Hypothalamus (tissue), 51 donors: ENCODE results near the gene AMPD1.
A peak's percentile ranks its signal among the peaks of the same experiment; 100 is the strongest.

Experiments
- DNase-seq, 51 donors: peaks; one replicate each; lab custom pipeline; 2025; lab: John Stamatoyannopoulos, UW

Gene AMPD1

DNA sequence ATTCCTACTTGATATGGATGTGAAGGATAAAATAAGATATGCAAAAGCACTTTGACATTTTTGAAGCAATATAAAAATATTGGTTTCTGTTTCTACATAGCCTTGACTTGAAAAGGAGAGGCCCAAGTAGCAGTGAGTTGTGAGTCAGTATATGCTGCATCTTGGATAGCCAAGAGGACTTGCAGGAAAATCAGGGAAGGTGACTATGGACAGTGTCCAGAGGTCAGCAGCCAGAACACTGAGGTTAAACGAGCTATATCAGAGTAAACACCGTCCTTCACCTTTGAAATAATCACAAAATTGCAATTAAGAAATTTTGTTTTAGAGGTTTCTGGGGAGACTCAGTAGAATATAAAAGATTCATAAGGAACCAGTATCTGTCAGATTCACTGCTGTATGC lies 6.6 kb upstream of the AMPD1 start:
- DNase-seq: no peak

- DNase-seq: no peak
Observed at GRCh38 chr1:114700036-114700600, 4.8 kb upstream of the AMPD1 start.

GRCh38 chr1:114696810-114697209 lies 1.5 kb upstream of the AMPD1 start:
- no peak for DNase-seq

GRCh38 chr1:114694540-114695310 lies 621 bp downstream of the AMPD1 start:
- DNase-seq: no peak

DNA sequence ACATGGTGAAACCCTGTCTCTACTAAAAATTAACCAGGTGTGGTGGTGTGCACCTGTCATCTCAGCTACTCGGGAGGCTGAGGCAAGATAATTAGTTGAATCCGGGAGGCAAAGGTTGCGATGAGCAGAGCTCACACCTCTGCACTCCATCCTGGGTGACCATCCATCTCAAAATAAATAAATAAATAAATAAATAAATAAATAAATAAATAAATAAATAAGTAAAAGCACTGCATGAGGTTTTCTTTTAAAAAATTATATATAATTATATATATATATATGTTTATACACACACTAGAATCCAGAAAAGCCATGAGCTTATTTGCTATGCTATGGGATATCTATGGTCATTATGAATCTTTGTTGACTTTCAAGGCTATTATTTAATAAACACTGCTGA lies 2.4 kb downstream of the AMPD1 start:
- no peak for DNase-seq

- no peak for DNase-seq
Observed at GRCh38 chr1:114691061-114691460, 4.3 kb downstream of the AMPD1 start.

- no peak for DNase-seq
Observed at GRCh38 chr1:114690148-114690547, 5.2 kb downstream of the AMPD1 start.

DNA sequence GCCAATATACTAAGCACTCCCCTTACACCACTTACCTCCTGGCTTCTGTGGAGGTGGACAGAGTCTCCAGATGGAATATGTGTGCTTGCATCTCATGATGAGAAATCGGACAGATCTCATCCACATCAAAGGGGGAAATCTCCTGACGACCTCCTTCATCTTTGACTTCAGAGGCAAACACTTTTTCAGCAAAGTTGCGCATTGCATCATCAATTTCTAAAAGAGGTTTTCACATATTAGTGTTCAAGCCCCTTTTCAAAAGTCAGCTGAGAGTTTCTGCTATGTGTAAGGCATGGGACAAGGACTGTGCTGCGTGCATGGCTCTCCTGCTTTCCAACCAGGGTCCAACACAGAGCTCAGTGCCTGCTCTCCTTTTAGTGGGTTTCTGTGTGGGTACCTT lies 6.8 kb downstream of the AMPD1 start:
- DNase-seq: no peak

GRCh38 chr1:114685851-114686250 lies 9.5 kb downstream of the AMPD1 start:
- no peak for DNase-seq

- DNase-seq: no peak
Observed at GRCh38 chr1:114677691-114678090, 17.7 kb downstream of the AMPD1 start.

- no peak for DNase-seq
Observed at GRCh38 chr1:114676115-114676514, 19.2 kb downstream of the AMPD1 start.

DNA sequence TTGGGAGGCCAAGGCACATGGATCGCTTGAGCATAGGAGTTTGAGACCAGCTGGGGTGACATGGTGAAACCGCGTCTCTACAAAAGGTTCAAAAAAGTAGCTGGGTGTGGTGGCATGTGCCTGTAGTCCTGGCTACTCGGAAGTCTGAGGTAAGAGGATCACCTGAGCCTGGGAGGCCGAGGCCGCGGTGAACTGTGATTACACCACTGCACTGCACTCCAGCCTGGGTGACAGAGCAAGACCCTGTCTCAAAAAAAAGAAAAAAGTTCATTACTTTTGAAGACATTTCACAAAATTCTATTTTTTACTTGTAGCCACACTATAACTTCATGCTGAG lies 23.4 kb downstream of the AMPD1 start:
- no peak for DNase-seq

GRCh38 chr1:114671011-114671938 lies 24.1 kb downstream of the AMPD1 start:
- no peak for DNase-seq

- peak; percentile 3 to 92 (median 72) for DNase-seq
Observed at GRCh38 chr1:114670083-114671010, 25.0 kb downstream of the AMPD1 start.

- peak in 5 of 51 donors; percentile 20 to 48 (median 37) for DNase-seq
Observed at GRCh38 chr1:114669562-114670082, 25.7 kb downstream of the AMPD1 start, which contains the start of gene DENND2C. TSS of gene DENND2C (minus strand) at chr1:114670049. CDS start at chr1:114625984, 44,065 bp downstream.

- no peak for DNase-seq
Observed at GRCh38 chr1:114668784-114669561, 26.4 kb downstream of the AMPD1 start.

DNA sequence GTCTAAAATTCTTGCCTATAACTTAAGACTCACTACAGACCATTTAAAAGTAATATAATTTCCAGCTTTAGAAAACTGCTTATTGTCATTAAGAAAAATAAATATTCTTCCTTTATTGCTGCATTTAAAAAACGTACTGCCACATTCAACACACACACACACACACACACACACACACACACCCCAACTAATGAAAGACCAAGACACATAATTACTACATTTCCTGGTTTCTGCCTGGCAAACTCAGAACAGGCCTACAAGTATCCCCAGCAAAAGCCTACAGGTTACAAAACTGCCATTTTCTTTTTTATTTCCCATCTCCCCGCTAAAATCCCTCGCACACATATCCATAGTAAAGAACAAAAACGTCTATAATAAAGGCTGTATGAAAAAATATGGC lies 27.0 kb downstream of the AMPD1 start:
- DNase-seq: no peak

DNA sequence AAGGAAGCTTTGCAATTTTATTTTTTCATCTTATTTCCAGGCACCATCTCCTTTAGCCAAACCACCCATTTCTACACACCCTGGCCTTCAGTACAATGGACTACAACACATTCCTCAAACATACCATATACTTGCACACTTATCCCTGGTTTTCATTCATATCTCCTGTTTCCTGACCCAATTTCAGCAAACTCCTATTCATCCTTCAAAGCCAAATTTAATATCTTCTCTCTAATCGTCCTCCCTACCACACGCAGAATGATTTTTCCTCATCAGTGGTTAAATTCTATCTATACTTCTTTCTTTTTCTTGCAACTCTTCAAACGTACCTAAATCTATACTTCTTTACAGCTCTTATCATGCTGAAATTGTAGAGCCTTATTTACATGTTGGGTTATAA lies 28.4 kb downstream of the AMPD1 start:
- no peak for DNase-seq

GRCh38 chr1:114660238-114660637 lies 35.1 kb downstream of the AMPD1 start:
- no peak for DNase-seq
